COLO668 (cell line): Measurements from ENCODE around the gene GATB.
A peak's percentile ranks its signal among the peaks of the same experiment; 100 is the strongest.

Experiments used
- DNase-seq: peaks from one replicate; lab custom pipeline; 2025; ENCODE audit not compliant: unreplicated experiment; lab: John Stamatoyannopoulos, UW

Gene GATB

GRCh38 chr4:151702256-151702655 lies 58.6 kb downstream of the GATB start:
- no peak for DNase-seq

GRCh38 chr4:151700566-151701316 lies 60.1 kb downstream of the GATB start:
- DNase-seq = no peak

- no peak for DNase-seq
Observed at GRCh38 chr4:151698213-151698612, 62.6 kb downstream of the GATB start.

GRCh38 chr4:151694961-151695720 lies 65.7 kb downstream of the GATB start:
- DNase-seq = no peak

GRCh38 chr4:151692821-151693673 lies 67.8 kb downstream of the GATB start:
- no peak for DNase-seq

GRCh38 chr4:151692443-151692782 lies 68.4 kb downstream of the GATB start:
- DNase-seq = peak; percentile 8

GRCh38 chr4:151691639-151692442 lies 69.0 kb downstream of the GATB start:
- DNase-seq = no peak

GRCh38 chr4:151690876-151691275 lies 69.9 kb downstream of the GATB start:
- DNase-seq = no peak

- DNase-seq = no peak
Observed at GRCh38 chr4:151690164-151690870, 70.5 kb downstream of the GATB start.

GRCh38 chr4:151689211-151689991 lies 71.4 kb downstream of the GATB start:
- no peak for DNase-seq

GRCh38 chr4:151688785-151689043 lies 72.1 kb downstream of the GATB start:
- DNase-seq = no peak

GRCh38 chr4:151688003-151688784 lies 72.6 kb downstream of the GATB start:
- DNase-seq = no peak

GRCh38 chr4:151687021-151687640 lies 73.7 kb downstream of the GATB start:
- no peak for DNase-seq

- no peak for DNase-seq
Observed at GRCh38 chr4:151685303-151685702, 75.5 kb downstream of the GATB start.

GRCh38 chr4:151681085-151681484 lies 79.7 kb downstream of the GATB start:
- no peak for DNase-seq

- DNase-seq = no peak
Observed at GRCh38 chr4:151679231-151679630, 81.6 kb downstream of the GATB start.

- DNase-seq = peak; percentile 66
Observed at GRCh38 chr4:151678048-151678872, 82.5 kb downstream of the GATB start.

- DNase-seq = no peak
Observed at GRCh38 chr4:151677193-151677592, 83.6 kb downstream of the GATB start.
